GM13976 (cell line): ENCODE measurements around the gene GAB2.

Source experiments
- DNase-seq: peaks from one replicate; pipeline ENCODE4 v3.0.0; 2012; ENCODE audit warnings: low spot score
- in situ Hi-C: fragments of 300-500 bp; cut with MboI; formaldehyde crosslinking; loops from one replicate; pipeline ENCODE4 v1.12.0; 2022; ENCODE audit warnings: low sequenced_read_pairs, mixed read lengths, inconsistent platforms; ENCODE audit not compliant: unreplicated experiment
- TF ChIP-seq, protein P1 (sequence below): IDR thresholded peaks from 2 replicates; pipeline ENCODE4 v1.5.1; 2012; ENCODE audit warnings: borderline replicate concordance, mild to moderate bottlenecking; ENCODE audit not compliant: insufficient read depth; ENCODE audit errors: extremely low read depth, missing control alignments, control extremely low read depth

The GAB2 gene

DNA sequence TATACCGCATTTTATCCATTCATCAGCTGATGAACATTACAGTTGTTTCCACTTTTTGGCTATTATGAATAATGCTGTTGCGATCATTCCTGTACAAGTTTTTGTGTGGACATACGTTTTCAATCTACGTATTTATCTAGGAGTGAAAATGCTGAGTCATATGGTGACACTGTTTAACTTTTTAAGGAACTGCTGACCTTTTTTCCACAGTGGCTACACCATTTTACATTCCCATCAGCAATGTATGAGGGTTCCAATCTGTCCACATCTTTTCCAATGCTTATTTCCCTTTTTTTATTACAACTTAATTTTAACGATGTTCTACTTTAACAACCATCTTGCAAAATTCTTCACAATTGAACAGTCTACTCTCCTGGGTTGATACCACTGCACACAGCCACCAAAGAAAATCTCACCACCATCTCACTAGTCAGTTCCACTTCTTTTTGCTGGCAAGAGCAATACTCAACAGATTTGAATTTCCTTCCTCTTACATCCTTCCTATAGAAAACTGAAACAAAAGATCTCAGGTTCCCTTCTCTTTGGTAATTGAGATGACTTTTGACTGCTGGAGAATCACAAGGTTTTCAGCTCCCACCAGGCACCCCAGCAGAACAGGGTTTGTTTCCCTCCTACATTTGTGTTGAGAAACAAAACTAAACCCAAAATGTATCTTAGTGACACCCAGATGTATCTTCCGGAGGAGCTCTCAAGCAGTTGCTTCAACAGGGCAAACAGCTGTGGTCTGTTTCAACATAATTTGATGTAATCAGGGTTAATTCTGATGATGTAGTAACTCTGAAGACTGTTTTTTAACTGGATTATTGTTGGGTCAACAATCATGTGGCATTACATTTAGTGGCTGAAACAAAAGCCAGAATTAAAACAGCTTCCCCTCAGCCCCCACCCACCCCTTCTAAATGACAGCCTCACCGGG, 7.0 kb upstream of the GAB2 start:
- TF ChIP-seq, protein P1, sequence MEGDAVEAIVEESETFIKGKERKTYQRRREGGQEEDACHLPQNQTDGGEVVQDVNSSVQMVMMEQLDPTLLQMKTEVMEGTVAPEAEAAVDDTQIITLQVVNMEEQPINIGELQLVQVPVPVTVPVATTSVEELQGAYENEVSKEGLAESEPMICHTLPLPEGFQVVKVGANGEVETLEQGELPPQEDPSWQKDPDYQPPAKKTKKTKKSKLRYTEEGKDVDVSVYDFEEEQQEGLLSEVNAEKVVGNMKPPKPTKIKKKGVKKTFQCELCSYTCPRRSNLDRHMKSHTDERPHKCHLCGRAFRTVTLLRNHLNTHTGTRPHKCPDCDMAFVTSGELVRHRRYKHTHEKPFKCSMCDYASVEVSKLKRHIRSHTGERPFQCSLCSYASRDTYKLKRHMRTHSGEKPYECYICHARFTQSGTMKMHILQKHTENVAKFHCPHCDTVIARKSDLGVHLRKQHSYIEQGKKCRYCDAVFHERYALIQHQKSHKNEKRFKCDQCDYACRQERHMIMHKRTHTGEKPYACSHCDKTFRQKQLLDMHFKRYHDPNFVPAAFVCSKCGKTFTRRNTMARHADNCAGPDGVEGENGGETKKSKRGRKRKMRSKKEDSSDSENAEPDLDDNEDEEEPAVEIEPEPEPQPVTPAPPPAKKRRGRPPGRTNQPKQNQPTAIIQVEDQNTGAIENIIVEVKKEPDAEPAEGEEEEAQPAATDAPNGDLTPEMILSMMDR = no peak
- no peak for DNase-seq
- in situ Hi-C loops = no loop called here

DNA sequence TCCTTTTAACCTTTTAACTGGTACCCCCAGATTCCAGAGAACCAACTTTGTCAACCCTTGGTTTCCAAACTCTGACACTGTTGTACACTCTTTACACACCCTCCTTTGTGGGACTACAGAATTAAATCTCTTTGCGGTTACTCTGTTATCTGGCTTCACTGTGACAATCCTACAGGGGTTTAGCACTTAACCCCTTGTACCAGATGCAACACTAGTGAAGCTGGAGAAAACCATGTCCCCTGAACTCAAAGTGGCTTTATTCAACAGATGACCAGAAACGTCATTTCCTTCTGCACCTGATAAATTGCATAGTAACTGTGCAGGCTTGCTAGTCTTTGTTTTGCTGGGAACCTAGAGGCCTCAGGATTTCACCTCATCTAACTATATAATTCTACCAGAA, 5.6 kb upstream of the GAB2 start:
- no peak for DNase-seq
- TF ChIP-seq, protein P1 = no peak
- in situ Hi-C loops = no loop called here

DNA sequence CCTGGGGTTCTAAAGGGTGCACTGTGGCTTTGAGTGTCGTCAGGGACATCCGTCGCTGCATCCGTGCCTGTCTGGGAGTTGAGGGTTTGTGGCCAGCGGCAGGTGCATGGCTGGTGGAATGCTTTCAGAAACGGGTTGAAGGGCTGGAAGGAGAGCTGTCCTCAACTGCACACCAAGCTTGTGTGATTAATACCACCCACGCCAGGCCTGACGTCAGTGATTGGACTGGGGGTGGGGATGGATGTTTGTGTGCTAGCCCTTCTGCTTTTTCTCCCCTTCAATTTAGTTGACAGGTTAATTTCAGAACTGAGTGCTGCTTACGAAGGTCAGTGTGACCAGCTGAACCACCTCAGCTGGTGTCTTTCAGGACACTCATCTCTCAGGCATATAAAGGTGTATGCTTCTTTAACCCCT, 3.2 kb upstream of the GAB2 start:
- TF ChIP-seq, protein P1 = no peak
- DNase-seq = peak; percentile 54
- in situ Hi-C loops = no loop called here

DNA sequence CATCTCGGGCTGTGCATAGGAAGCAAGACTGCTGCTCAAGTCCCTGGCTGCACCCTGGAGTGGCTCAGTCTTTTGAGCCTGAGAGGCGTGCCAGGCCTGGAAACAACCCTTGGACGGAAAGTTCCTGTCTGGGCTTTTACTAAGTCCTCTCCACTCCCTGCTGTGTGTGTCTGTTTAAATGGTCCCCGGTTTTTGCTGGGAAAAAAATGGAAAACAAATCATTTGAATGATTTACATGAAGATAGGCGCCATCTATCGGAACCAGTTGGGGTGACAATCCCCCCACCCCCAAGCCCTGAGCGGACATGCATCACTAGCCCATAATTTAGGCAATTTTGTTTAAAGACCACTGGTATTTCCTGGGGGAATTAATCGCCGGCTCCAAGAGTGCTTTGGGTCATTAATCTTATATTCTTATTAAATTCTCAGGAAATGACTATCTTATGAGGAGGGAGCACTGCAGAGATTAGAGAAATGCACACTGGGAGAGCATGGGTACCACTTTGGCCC, 2.7 kb upstream of the GAB2 start:
- DNase-seq = no peak
- in situ Hi-C loops = no loop called here
- TF ChIP-seq, protein P1 = peak; percentile 59

DNA sequence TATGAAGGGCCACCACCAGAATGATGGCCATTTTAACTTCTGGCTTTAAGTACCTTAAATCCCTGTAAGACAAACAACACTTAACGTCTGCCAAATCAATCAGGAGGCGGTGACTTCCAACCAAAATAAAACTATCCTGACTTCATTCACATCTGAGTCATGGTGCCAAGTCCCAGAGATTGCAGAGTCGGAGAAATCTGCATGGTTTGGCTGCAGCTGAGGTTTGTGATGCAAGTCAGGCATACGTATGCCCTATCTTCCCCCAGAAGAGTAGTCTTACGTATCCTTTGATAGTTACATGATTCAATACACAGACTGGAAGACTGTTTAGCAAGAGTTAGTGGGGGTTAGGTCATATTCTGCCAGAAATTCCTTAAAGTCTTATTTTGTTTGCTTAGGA, 1.7 kb upstream of the GAB2 start:
- TF ChIP-seq, protein P1 = no peak
- DNase-seq = no peak
- in situ Hi-C loops = loop anchor here (10.0 kb wide), 1 partner anchor 195 kb away; no protein-coding TSS in a partner anchor

DNA sequence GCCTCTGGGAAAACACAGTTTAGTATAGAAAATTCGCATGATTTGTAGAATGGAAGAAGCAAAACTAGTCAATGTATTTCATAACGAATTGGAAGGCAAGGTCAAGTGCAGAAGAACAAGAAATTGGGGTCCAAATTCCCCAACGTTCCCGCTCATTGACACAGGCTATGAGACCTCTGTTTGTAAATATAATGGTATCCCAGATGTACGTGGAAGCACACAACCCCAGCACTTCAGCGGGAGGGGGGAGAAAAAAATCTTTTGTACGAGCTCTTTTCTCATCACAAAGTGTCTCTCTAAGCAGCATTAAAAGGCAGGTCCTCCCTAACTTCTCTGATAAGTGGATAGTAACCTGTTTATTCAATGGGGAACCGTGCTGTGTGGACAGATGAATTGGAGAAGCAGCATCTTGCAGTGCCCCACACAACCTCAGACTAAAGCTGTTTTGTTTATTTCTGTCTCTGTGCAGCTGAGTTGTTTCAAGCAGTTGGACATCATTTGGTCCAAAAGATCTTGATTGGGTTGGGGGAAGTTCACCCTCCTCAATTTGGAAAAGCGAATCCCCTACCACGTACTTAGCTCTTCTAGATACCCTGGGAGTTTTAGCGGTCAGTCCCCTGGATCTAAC, 1.1 kb upstream of the GAB2 start:
- TF ChIP-seq, protein P1 = no peak
- DNase-seq = no peak
- in situ Hi-C loops = loop anchor here (10.0 kb wide), 1 partner anchor 194 kb away; no protein-coding TSS in a partner anchor
